GM21529 (cell line): ENCODE measurements around the gene TMA16.

Source experiments
- ATAC-seq: cut with Tn5 transposase; IDR thresholded peaks from one replicate; pipeline ENCODE4 v1.9.1; 2021; ENCODE audit not compliant: unreplicated experiment

The TMA16 gene

GRCh38 chr4:163558539-163559044 is 64.1 kb downstream of the TMA16 start:
- peak; percentile 65 for ATAC-seq

GRCh38 chr4:163562496-163562895 is 68.0 kb downstream of the TMA16 start:
- ATAC-seq = no peak

- ATAC-seq = no peak
Measured at GRCh38 chr4:163563592-163563991, 69.1 kb downstream of the TMA16 start.

- ATAC-seq = no peak
Measured at GRCh38 chr4:163564221-163564720, 69.8 kb downstream of the TMA16 start.

- no peak for ATAC-seq
Measured at GRCh38 chr4:163565226-163566135, 71.0 kb downstream of the TMA16 start.

- ATAC-seq = no peak
Measured at GRCh38 chr4:163566257-163566796, 71.8 kb downstream of the TMA16 start.

- ATAC-seq = peak; percentile 79
Measured at GRCh38 chr4:163568843-163569242, 74.4 kb downstream of the TMA16 start.
